Fibroblast of skin of right quadriceps (primary cell): ENCODE measurements around the gene ARMH3.
A peak's percentile ranks its signal among the peaks of the same experiment; 100 is the strongest.

ENCODE experiments used
- DNase-seq: peaks from one replicate; pipeline ENCODE4 v3.0.0-alpha.2; 2013

The ARMH3 gene

GRCh38 chr10:101851411-101852116 lies 204.4 kb downstream of the ARMH3 start:
- DNase-seq, result no peak

DNA sequence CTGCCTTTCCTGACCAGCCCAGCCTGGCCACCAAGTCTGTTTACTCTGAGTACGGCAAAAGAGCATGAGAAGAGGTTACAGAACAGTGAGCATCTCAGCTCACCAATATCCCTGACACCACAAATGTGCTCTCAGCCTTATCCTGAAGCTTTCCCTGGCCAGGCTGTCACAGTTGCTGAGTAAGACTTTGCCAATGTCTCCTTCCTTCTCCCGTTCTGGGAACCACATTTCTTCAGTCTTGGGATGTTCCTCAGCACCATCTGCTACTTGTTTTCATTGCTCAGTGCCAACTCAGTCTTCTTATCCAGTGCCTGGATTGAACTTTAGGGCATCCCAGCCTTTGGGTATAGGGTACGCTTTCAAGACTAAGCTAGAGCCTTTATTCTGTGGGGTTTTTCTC lies 205.2 kb downstream of the ARMH3 start:
- DNase-seq, result no peak

DNA sequence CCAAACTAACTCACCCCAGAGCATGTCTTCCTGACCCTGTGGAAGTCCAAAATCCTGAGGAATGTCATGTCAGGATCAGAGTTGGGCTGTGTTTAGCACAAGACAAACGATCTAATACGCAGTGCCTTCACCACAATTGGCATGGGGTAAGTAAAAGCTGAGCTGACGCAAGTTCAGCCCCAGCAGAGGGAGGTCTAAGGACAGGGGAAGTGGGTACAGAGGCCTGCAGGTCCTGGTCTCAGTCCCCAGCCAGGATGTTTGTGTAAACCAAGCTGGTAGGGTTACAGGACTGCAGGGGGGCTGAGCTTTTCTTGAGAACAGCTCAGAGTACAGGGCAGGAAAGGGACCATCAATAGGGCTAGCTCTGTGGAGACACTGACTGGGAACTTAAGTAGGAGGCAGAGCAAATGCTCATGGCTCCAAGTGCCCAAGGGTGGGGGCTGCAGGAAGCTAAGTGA lies 207.1 kb downstream of the ARMH3 start:
- no peak for DNase-seq

DNA sequence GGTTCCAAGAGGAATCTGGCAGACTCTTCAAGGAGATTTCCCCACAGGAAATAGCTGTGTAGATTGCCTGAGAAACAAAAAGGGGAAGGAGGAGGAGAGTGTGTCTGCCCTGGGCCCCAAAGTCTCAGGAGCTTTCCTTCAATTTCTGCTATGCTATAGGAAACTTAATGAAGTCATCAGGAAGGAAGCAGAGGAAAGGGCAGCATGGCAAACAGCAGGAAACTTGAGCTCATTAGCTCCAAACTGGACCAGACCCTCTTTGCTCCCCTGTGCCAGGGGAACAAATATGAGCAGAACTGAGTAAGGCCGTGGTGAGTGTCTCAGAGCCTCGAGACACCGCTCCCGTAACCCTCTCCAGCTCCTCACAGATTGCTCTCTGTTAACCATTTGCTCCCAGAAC lies 207.6 kb downstream of the ARMH3 start:
- DNase-seq, result no peak

DNA sequence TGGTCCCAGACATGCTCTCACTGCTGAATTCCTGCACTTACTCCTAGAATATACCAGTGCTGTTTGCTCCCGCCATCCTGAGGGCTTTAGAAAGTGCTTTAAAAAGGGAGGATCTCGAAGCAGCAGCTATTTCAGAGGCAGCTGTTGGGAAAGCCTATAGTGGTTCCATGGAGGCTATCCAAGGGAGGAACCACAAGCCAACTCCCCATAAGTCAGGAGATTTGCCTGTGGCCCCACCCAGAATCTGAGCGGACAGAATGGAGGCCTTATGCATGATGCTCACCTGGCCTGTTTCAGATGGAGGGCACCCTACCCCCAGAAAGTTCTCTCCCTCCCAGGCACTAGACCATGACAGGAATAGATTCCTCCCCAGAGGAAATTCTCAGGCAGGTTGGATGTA lies 210.1 kb downstream of the ARMH3 start:
- DNase-seq, result no peak

GRCh38 chr10:101843032-101844021 lies 212.6 kb downstream of the ARMH3 start, which contains the start of gene KCNIP2:
Gene KCNIP2 (minus strand): TSS chr10:101843800. CDS start chr10:101843568, 232 bp downstream.
- no peak for DNase-seq

DNA sequence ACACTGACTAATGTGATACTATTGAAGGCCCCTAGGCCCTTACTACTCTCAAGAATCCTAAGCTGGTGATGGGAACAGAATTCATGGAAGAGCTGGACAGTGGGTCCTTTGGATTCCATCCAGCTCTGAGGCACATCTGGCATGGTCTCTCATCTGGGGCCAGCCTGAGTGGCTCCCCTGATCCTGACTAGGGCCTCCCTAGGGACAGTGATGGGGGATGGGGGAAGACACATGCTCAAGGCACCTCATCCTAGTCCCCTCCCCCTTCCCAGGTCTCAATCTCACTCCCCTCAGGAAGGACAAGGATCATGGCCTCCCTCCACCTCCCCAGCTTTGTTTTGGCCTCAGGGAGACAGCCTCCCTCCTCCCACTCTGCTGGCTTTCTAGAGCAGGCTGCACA lies 214.1 kb downstream of the ARMH3 start:
- DNase-seq, result no peak

- peak; percentile 78 for DNase-seq
Observed at GRCh38 chr10:101840741-101841453, 215.1 kb downstream of the ARMH3 start.

- peak; percentile 21 for DNase-seq
Observed at GRCh38 chr10:101840102-101840684, 215.8 kb downstream of the ARMH3 start.

- DNase-seq, result no peak
Observed at GRCh38 chr10:101839416-101840063, 216.4 kb downstream of the ARMH3 start.

DNA sequence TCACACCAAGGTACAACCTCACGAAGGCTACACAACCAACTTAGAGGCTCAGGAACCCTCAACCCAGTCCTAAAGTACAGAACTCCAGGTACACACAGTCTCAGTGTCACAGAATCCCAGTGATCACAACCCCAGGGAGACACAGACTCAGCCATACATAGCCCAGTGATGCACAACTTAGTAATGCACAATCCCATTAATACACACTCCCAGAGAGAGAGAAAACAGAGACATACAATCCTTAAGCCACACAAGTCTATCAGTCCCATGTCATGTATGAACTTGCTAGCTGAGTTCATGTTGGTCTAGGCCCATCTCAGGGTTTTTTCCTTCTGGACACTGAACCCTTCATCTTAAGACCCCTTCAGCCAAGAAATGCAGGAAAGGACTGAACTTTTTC lies 217.0 kb downstream of the ARMH3 start:
- no peak for DNase-seq

GRCh38 chr10:101838416-101838970 lies 217.5 kb downstream of the ARMH3 start:
- no peak for DNase-seq

DNA sequence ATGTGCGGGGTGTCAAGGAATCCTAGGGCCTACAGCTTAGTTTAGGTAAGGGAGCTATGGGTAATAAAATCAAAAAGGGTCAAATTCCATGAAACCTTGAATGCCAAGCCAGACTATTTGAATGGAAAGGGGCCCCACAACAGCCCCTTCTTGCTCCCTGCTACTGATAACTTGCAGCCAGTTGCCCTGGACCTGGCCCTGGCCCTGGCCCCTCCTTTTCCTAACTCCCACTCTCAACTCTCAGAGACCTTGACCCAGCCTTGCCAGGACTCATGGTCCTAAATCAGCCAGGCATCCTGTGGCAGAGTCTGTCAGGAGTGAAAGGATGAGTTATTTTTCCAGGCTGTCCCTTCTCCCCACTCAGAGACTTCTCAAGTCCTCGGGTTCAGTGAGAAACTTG lies 218.2 kb downstream of the ARMH3 start:
- DNase-seq, result no peak

DNA sequence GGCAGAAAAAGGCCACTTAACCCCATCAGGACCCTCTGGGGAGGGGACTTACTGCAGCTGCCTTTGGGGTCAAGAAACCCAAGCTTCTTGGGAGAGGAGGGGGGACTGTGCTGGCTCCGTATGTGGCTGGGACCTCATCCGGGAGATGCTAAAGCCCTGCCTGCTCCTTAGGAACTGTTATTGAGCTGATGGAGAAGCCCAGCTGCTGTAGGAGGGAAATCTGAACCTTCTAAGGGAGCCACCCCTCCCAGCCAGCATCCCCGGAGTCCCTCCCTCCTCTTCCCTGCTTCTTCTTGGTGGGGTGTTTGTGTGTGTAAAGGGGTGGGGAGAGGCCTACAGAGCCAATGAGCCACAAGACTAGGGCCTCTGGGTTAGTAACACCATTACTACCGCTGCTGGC lies 220.6 kb downstream of the ARMH3 start:
- no peak for DNase-seq

DNA sequence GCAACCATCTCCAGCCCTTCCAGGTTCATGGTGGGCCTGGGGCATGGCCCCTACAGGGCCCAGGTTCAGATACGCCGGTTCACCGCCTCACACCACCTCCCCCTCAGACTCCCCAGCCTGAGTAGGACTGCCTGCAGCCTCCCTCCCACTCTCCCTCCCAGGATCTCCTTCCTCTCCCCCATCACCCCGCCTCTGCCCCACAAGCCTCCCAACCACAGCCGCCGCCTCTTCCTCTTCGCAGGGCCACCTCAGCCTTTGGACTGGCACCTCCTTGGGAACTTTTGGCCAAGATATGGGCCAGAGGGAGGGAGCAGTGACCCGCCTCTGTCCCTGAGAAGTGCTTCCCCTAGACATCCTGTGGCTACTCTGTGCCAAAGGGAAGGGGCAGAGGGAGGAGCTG lies 221.6 kb downstream of the ARMH3 start:
- no peak for DNase-seq

DNA sequence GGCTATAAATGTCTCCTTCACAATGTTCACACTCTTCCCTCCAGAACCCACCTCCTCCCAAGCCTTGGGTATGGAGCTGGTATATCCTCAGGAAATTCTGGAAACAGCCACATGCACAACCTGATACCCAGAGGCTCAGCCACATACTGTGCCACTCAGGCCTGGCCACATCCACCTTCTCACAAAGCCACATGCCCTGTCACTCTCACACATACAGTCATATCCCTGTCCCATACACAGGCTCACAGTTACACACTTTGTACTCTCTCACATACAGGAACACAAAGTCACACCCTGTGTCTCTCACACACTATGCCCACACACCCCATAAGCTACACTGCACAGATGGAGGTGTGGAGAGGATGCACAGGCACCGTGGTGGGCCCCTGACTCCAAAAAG lies 222.5 kb downstream of the ARMH3 start:
- DNase-seq, result no peak

DNA sequence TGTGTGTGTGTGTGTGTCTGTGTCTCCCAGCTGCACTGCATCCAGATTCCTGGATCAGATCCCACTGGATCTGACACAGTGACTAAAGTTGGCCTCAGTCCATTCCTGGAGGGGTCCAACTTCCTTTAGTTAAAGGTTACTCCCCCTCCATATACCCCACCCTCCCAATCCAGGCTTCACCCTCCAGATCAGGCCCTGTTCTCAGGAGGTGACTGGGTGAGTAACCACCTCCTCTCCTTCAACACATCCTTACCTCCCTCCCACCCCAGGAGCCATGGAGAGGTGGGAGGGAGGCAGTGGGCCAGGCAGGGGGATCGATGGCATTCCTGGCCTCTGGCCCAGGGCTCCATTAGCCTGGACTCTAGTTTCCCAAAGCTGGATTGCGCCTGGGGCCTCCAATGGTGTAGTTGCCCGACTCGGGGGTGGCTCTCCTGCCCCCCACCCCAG lies 223.6 kb downstream of the ARMH3 start:
- DNase-seq, result no peak

GRCh38 chr10:101831169-101831811 lies 224.7 kb downstream of the ARMH3 start:
- no peak for DNase-seq

DNA sequence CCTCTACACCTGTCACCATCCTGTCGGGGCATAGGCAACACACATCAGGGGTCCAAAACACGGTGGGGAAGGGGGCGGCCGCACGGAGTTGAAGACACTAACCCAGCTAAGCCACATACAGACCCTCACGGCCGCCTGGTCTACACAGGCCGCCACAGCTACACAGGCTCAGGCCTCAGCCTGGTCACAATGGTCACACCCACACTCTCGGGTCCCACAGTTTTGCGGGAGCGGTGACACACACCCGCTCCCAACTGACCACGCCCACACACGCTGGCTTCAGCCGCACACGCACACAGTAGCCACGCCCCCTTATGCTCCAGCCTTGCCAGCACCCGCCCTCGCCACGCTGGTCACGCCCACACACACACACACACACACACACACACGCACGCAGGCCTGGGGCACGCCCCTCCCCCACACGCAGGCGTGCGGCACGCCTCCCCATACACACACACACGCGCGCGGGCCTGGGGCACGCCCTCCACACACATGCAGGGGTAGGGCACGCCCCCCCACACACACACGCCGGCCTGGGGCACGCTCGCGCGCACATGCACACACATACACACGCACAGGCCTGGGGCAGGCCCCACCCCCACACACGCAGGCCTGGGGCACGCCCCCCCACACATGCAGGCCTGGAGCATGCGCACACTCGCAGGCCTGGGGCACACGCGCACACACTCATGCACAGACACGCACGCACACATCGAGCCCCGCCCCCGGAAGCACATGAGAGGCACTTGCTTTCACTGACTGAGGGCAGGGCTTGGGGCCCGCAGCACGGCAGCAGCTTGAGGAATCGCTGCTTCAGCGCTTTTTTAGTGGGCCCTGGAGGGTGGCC lies 225.4 kb downstream of the ARMH3 start:
- peak; percentile 92 for DNase-seq
